WTC11 (cell line): ENCODE measurements around the gene KLB. TPM values are rescaled to one million over a fixed set of nuclear protein-coding genes. Genes with fewer than 3 reads are reported as not detected.
A peak's percentile ranks its signal among the peaks of the same experiment; 100 is the strongest.

ENCODE experiments used
- ATAC-seq: fragments of 200-7000 bp; cut with Tn5 transposase; 2 replicates; pipeline ENCODE4 v1.10.0; 2021; ENCODE audit warnings: mild to moderate bottlenecking, moderate library complexity
- CTCF ChIA-PET: fragments of 300-600 bp; sonication (Branson Sonifier 250); formaldehyde crosslinking; loops from one replicate; lab custom pipeline; 2021; ENCODE audit warnings: antibody characterized with exemption; lab: Charles Lee
- POLR2A ChIA-PET: fragments of 350-600 bp; sonication (Branson Sonifier 250); formaldehyde crosslinking; loops from one replicate; lab custom pipeline; 2021; ENCODE audit warnings: antibody characterized with exemption; lab: Charles Lee
- DNase-seq: peaks from one replicate; pipeline ENCODE4 v3.0.0; 2021; ENCODE audit warnings: low spot score
- H3K27ac Mint-ChIP-seq: 2 replicates; pipeline ENCODE4 v1.8.0; 2021; ENCODE audit warnings: mixed read lengths
- H3K27me3 Mint-ChIP-seq: 2 replicates; pipeline ENCODE4 v1.8.0; 2021; ENCODE audit warnings: low read depth, mild to moderate bottlenecking, moderate library complexity, mixed read lengths
- H3K36me3 Mint-ChIP-seq: 2 replicates; pipeline ENCODE4 v1.8.0; 2021; ENCODE audit warnings: mixed read lengths
- H3K4me1 Mint-ChIP-seq: 2 replicates; pipeline ENCODE4 v1.8.0; 2022; ENCODE audit warnings: mixed read lengths
- H3K4me3 Mint-ChIP-seq: 2 replicates; pipeline ENCODE4 v1.8.0; 2021; ENCODE audit warnings: mild to moderate bottlenecking, moderate library complexity, mixed read lengths
- H3K9me3 Mint-ChIP-seq: 2 replicates; pipeline ENCODE4 v1.8.0; 2021; ENCODE audit warnings: mixed read lengths
- AR ChIP-seq: fragments of 250-450 bp; sonication (Bioruptor Pico); IDR thresholded peaks from 2 replicates; pipeline ENCODE4 v1.9.0; 2021; ENCODE audit warnings: mild to moderate bottlenecking
- ATF1 ChIP-seq: sonication (generic); formaldehyde crosslinking; IDR thresholded peaks from 2 replicates; pipeline ENCODE4 v1.8.1; 2023; ENCODE audit warnings: mild to moderate bottlenecking, moderate library complexity, missing genetic modification reagents
- CREM ChIP-seq: sonication (generic); formaldehyde crosslinking; IDR thresholded peaks from 2 replicates; pipeline ENCODE4 v1.8.1; 2022; ENCODE audit warnings: mild to moderate bottlenecking, missing genetic modification reagents, moderate library complexity
- E2F5 ChIP-seq: sonication (generic); formaldehyde crosslinking; IDR thresholded peaks from 2 replicates; pipeline ENCODE4 v1.8.1; 2022; ENCODE audit warnings: mild to moderate bottlenecking, moderate library complexity, missing genetic modification reagents
- EMX1 ChIP-seq: fragments of 250-450 bp; sonication (Bioruptor Pico); IDR thresholded peaks from 2 replicates; pipeline ENCODE4 v1.8.0; 2021; ENCODE audit warnings: mild to moderate bottlenecking
- ETV6 ChIP-seq: sonication (generic); formaldehyde crosslinking; IDR thresholded peaks from 2 replicates; pipeline ENCODE4 v1.8.1; 2022; ENCODE audit warnings: mild to moderate bottlenecking, missing genetic modification reagents
- FOXK1 ChIP-seq: sonication (generic); formaldehyde crosslinking; IDR thresholded peaks from 2 replicates; pipeline ENCODE4 v1.8.0; 2022; ENCODE audit warnings: mild to moderate bottlenecking, moderate library complexity, missing genetic modification reagents
- GTF2I ChIP-seq: fragments of 250-450 bp; sonication (Bioruptor Pico); conservative IDR thresholded peaks from 2 replicates; pipeline ENCODE4 v1.4.0; 2021; ENCODE audit warnings: mild to moderate bottlenecking
- IRF1 ChIP-seq: sonication (generic); formaldehyde crosslinking; IDR thresholded peaks from 2 replicates; pipeline ENCODE4 v1.8.0; 2023; ENCODE audit warnings: missing genetic modification reagents
- IRF2 ChIP-seq: sonication (generic); formaldehyde crosslinking; IDR thresholded peaks from 2 replicates; pipeline ENCODE4 v1.8.0; 2022; ENCODE audit warnings: low read depth, missing genetic modification reagents, borderline replicate concordance
- MLX ChIP-seq: sonication (generic); formaldehyde crosslinking; IDR thresholded peaks from 2 replicates; pipeline ENCODE4 v1.8.1; 2023; ENCODE audit warnings: mild to moderate bottlenecking, missing genetic modification reagents, moderate library complexity
- MXD4 ChIP-seq: fragments of 250-450 bp; sonication (Bioruptor Pico); IDR thresholded peaks from 2 replicates; pipeline ENCODE4 v1.8.0; 2021; ENCODE audit warnings: mild to moderate bottlenecking, moderate library complexity, borderline replicate concordance
- MYBL2 ChIP-seq: sonication (generic); formaldehyde crosslinking; IDR thresholded peaks from 2 replicates; pipeline ENCODE4 v1.8.1; 2023; ENCODE audit warnings: mild to moderate bottlenecking, moderate library complexity, missing genetic modification reagents
- SOX15 ChIP-seq: fragments of 250-450 bp; sonication (Bioruptor Pico); IDR thresholded peaks from 2 replicates; pipeline ENCODE4 v1.9.0; 2021; ENCODE audit warnings: mild to moderate bottlenecking
- TEAD1 ChIP-seq: sonication (generic); formaldehyde crosslinking; IDR thresholded peaks from 2 replicates; pipeline ENCODE4 v1.8.0; 2022; ENCODE audit warnings: mild to moderate bottlenecking, missing genetic modification reagents
- ZBTB21 ChIP-seq: sonication (generic); formaldehyde crosslinking; IDR thresholded peaks from 2 replicates; pipeline ENCODE4 v1.8.1; 2023; ENCODE audit warnings: mild to moderate bottlenecking, missing genetic modification reagents, borderline replicate concordance
- ZBTB43 ChIP-seq: sonication (generic); formaldehyde crosslinking; IDR thresholded peaks from 2 replicates; pipeline ENCODE4 v1.8.1; 2023; ENCODE audit warnings: mild to moderate bottlenecking, missing genetic modification reagents
- ZNF121 ChIP-seq: sonication (generic); formaldehyde crosslinking; IDR thresholded peaks from 2 replicates; pipeline ENCODE4 v1.8.0; 2023; ENCODE audit warnings: missing genetic modification reagents
- ZNF219 ChIP-seq: sonication (generic); formaldehyde crosslinking; IDR thresholded peaks from 2 replicates; pipeline ENCODE4 v1.8.0; 2023; ENCODE audit warnings: missing genetic modification reagents, mild to moderate bottlenecking, borderline replicate concordance
- ZNF263 ChIP-seq: sonication (generic); formaldehyde crosslinking; IDR thresholded peaks from 2 replicates; pipeline ENCODE4 v1.8.1; 2022; ENCODE audit warnings: low read depth, mild to moderate bottlenecking, moderate library complexity, missing genetic modification reagents
- ZNF416 ChIP-seq: fragments of 250-450 bp; sonication (Bioruptor Pico); IDR thresholded peaks from 2 replicates; pipeline ENCODE4 v1.9.0; 2021; ENCODE audit warnings: mild to moderate bottlenecking, inconsistent platforms
- ZNF423 ChIP-seq: fragments of 250-450 bp; sonication (Bioruptor Pico); IDR thresholded peaks from 2 replicates; pipeline ENCODE4 v2.1.2; 2022; ENCODE audit warnings: mild to moderate bottlenecking, moderate library complexity
- ZNF512 ChIP-seq: sonication (generic); formaldehyde crosslinking; IDR thresholded peaks from 2 replicates; pipeline ENCODE4 v1.8.1; 2022; ENCODE audit warnings: missing genetic modification reagents, borderline replicate concordance
- total RNA-seq: library from RNA; stranded (reverse); gene quantifications from 3 replicates; pipeline ENCODE4 v1.2.3, GENCODE V29; 2021
- TF ChIP-seq, protein P1 (sequence below): sonication (generic); formaldehyde crosslinking; IDR thresholded peaks from 2 replicates; pipeline ENCODE4 v1.8.1; 2023; ENCODE audit warnings: mild to moderate bottlenecking, missing genetic modification reagents, moderate library complexity
- TF ChIP-seq, protein P2 (sequence below): sonication (generic); formaldehyde crosslinking; IDR thresholded peaks from 2 replicates; pipeline ENCODE4 v1.8.0; 2022; ENCODE audit warnings: mild to moderate bottlenecking, missing genetic modification reagents
- TF ChIP-seq, protein P3 (sequence below): sonication (generic); formaldehyde crosslinking; IDR thresholded peaks from 2 replicates; pipeline ENCODE4 v1.8.1; 2022; ENCODE audit warnings: low read depth, mild to moderate bottlenecking, moderate library complexity, missing genetic modification reagents, borderline replicate concordance
- TF ChIP-seq, protein P4 (sequence below): sonication (generic); formaldehyde crosslinking; IDR thresholded peaks from 2 replicates; pipeline ENCODE4 v1.8.1; 2023; ENCODE audit warnings: mild to moderate bottlenecking, missing genetic modification reagents

The KLB gene
- total RNA-seq, 1 experiment from 2014 or later = not detected

- Mint-ChIP-seq H3K4me3 (0 out of 2 replicates have a peak overlapping the region, but pooled peaks have one; percentile 99), H3K27me3 (no peaks in the 10 kb centered on the region; the same call in 1 of the 2 replicates), H3K36me3 (peaks cover 79% of the 10 kb centered on the region), H3K4me1 (peaks cover 34% of the 10 kb centered on the region), H3K27ac (no peak overlapping the region), H3K9me3 (no peaks in the 10 kb centered on the region)
- no peak for ATAC-seq
- ChIA-PET CTCF (interaction anchor here (0.6 kb wide), 1 partner anchor 41 kb away, joined by 5 read pairs; no protein-coding TSS in a partner anchor), POLR2A (interaction anchor here (1.0 kb wide), 1 partner anchor 166 kb away, joined by 3 read pairs; no protein-coding TSS in a partner anchor)
- TF ChIP-seq ZBTB21 (CRISPR knock-in tag) = no peak
- no peak for TF ChIP-seq IRF1 (CRISPR knock-in tag)
- TF ChIP-seq TEAD1 (CRISPR knock-in tag) = no peak
- TF ChIP-seq, protein P1, sequence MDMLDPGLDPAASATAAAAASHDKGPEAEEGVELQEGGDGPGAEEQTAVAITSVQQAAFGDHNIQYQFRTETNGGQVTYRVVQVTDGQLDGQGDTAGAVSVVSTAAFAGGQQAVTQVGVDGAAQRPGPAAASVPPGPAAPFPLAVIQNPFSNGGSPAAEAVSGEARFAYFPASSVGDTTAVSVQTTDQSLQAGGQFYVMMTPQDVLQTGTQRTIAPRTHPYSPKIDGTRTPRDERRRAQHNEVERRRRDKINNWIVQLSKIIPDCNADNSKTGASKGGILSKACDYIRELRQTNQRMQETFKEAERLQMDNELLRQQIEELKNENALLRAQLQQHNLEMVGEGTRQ (CRISPR knock-in tag) = no peak
- no peak for TF ChIP-seq E2F5 (CRISPR knock-in tag)
- peak; percentile 79 for TF ChIP-seq ZNF121 (CRISPR knock-in tag)
- no peak for TF ChIP-seq MLX
- no peak for TF ChIP-seq ZNF423
- TF ChIP-seq SOX15 (CRISPR knock-in tag) = no peak
- TF ChIP-seq MXD4 (CRISPR knock-in tag) = no peak
- TF ChIP-seq, protein P2, sequence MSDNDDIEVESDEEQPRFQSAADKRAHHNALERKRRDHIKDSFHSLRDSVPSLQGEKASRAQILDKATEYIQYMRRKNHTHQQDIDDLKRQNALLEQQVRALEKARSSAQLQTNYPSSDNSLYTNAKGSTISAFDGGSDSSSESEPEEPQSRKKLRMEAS (CRISPR knock-in tag) = no peak
- TF ChIP-seq ATF1 = no peak
- TF ChIP-seq, protein P3, sequence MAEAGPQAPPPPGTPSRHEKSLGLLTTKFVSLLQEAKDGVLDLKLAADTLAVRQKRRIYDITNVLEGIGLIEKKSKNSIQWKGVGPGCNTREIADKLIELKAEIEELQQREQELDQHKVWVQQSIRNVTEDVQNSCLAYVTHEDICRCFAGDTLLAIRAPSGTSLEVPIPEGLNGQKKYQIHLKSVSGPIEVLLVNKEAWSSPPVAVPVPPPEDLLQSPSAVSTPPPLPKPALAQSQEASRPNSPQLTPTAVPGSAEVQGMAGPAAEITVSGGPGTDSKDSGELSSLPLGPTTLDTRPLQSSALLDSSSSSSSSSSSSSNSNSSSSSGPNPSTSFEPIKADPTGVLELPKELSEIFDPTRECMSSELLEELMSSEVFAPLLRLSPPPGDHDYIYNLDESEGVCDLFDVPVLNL = no peak
- TF ChIP-seq ZNF512 (CRISPR knock-in tag) = no peak
- no peak for TF ChIP-seq AR (CRISPR knock-in tag)
- no peak for TF ChIP-seq ZNF263 (CRISPR knock-in tag)
- peak; percentile 78; the same call in 1 of the 2 replicates for TF ChIP-seq EMX1 (CRISPR knock-in tag)
- TF ChIP-seq GTF2I (CRISPR knock-in tag) = no peak
- no peak for TF ChIP-seq CREM (CRISPR knock-in tag)
- TF ChIP-seq, protein P4, sequence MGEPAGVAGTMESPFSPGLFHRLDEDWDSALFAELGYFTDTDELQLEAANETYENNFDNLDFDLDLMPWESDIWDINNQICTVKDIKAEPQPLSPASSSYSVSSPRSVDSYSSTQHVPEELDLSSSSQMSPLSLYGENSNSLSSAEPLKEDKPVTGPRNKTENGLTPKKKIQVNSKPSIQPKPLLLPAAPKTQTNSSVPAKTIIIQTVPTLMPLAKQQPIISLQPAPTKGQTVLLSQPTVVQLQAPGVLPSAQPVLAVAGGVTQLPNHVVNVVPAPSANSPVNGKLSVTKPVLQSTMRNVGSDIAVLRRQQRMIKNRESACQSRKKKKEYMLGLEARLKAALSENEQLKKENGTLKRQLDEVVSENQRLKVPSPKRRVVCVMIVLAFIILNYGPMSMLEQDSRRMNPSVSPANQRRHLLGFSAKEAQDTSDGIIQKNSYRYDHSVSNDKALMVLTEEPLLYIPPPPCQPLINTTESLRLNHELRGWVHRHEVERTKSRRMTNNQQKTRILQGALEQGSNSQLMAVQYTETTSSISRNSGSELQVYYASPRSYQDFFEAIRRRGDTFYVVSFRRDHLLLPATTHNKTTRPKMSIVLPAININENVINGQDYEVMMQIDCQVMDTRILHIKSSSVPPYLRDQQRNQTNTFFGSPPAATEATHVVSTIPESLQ (CRISPR knock-in tag) = no peak
- no peak for TF ChIP-seq ZBTB43 (CRISPR knock-in tag)
- TF ChIP-seq ETV6 = no peak
- TF ChIP-seq IRF2 = no peak
- 0 out of 2 replicates have a peak, but pooled peaks have one; percentile 41 for TF ChIP-seq ZNF416 (CRISPR knock-in tag)
- no peak for TF ChIP-seq MYBL2 (CRISPR knock-in tag)
- no peak for TF ChIP-seq ZNF219 (CRISPR knock-in tag)
- no peak for TF ChIP-seq FOXK1 (CRISPR knock-in tag)
- no peak for DNase-seq
Measured at GRCh38 chr4:39455486-39455885, 48.8 kb downstream of the KLB start.
